Measurements from ENCODE around the gene SLC37A1.

The SLC37A1 gene

DNA sequence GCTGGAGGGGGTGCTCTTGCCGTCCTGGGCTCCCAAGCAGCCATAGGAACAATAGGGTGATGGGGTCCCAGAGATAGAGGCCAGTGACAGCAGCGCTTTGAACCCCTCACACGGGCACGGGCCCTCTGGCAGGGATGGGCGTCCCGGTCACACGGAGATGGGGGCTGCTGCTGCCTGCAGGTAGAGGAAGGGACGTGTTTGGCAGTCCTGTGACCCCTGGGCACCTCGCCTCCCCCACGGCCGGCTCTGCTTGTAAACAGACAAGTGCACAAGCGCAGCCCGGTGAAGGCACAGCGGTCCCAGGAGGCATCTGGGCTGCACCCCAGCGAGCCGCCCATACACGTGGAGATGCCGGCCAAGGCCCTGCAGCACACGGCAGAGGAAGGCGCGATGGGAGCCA lies 103.3 kb downstream of the SLC37A1 start:
- DNase-seq (ENCODE audit: low read depth), result no peak
- H3K4me3 ChIP-seq (ENCODE audit: low read depth, low read length), result no peak overlapping the region

DNA sequence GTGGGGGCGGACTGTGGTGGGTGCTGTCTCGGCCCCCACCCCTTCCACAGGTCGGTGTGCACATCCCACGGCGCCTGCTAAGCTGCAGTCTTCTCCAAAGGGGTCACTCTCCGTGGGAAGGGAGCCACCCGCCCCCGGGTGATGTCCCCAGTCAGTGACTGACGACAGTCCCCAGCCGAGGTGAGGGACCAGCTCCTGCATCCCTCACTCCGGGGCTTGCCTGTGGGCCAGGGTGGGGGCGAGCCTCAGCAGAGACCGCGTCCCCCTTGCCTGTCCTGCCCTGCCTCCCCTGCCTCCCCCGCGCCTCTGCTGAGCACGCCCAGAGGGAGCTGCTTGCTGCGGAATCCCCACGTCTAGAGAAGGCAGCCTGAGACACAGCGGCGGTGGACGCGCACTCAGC lies 103.8 kb downstream of the SLC37A1 start:
- H3K4me3 ChIP-seq (ENCODE audit: low read depth, low read length), result no peak overlapping the region
- TF ChIP-seq, protein P1, sequence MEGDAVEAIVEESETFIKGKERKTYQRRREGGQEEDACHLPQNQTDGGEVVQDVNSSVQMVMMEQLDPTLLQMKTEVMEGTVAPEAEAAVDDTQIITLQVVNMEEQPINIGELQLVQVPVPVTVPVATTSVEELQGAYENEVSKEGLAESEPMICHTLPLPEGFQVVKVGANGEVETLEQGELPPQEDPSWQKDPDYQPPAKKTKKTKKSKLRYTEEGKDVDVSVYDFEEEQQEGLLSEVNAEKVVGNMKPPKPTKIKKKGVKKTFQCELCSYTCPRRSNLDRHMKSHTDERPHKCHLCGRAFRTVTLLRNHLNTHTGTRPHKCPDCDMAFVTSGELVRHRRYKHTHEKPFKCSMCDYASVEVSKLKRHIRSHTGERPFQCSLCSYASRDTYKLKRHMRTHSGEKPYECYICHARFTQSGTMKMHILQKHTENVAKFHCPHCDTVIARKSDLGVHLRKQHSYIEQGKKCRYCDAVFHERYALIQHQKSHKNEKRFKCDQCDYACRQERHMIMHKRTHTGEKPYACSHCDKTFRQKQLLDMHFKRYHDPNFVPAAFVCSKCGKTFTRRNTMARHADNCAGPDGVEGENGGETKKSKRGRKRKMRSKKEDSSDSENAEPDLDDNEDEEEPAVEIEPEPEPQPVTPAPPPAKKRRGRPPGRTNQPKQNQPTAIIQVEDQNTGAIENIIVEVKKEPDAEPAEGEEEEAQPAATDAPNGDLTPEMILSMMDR (IDR thresholded peaks at IDR 0.05; ENCODE audit: insufficient read depth, low read depth, low read length, missing control alignments), result no peak
- DNase-seq (ENCODE audit: low read depth), result no peak

More for the DNA sequence above, 103.3 kb downstream of the SLC37A1 start:
- TF ChIP-seq, protein P1 (IDR thresholded peaks at IDR 0.05; ENCODE audit: insufficient read depth, low read depth, low read length, missing control alignments), result no peak

DNA sequence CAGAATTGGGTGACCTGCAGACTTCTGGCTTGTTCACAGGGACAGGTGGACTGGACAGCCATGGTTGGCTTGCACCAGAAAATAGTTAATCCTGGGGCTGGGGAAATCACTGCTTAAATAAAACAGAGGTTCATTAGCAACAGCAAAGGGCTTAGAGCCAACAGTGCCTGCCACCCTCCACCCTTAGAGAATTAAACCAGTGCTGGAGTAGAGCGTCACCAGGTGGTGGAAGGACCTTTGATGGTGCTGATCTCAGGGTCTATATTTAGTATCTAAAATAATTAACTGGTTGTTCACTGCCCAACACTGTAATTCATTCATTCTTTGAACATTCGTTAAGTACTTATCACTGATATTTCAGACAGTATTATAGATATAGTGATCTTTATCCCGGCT lies 105.1 kb downstream of the SLC37A1 start:
- TF ChIP-seq, protein P1 (IDR thresholded peaks at IDR 0.05; ENCODE audit: insufficient read depth, low read depth, low read length, missing control alignments), result no peak
- no peak for DNase-seq (ENCODE audit: low read depth)
- H3K4me3 ChIP-seq (ENCODE audit: low read depth, low read length), result no peak overlapping the region

DNA sequence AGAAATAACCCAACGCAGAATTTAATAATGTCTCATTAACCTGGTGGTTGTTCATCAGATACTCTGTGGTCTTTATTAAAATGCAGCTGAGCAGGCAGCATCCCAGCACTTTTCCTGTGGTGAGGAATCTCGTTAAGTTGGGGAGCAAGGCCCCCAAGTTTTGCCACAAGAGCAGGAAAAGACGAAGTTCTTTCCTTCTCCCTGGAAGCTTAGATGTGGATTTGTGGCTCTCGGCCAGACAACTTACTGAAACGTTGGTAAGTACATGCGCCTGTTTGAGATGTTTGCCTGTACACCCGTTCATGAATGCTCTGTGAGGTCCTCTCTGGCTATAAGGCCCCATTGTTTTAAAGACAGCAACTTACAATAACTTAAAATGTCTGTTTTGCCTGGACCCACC lies 105.5 kb downstream of the SLC37A1 start:
- DNase-seq (ENCODE audit: low read depth), result no peak
- H3K4me3 ChIP-seq (ENCODE audit: low read depth, low read length), result no peak overlapping the region
- TF ChIP-seq, protein P1 (IDR thresholded peaks at IDR 0.05; ENCODE audit: insufficient read depth, low read depth, low read length, missing control alignments), result no peak

DNA sequence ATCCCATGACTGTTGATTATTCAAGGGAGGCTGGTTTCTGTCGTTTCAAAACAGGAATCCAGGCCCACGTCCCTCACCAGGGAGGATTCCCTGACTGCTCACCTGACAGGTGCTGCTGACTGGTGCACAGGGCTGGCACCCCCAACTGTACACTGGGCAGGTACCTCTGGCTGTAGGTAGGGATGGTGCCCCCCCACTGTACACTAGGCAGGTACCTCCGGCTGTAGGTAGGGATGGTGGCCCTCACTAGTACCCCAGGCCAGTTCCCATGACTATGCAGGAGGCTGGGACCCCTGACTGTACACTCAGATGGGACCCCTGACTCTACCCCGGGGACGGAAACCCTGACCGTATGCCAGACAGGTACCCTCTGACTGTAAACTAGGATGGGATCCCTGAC lies 106.2 kb downstream of the SLC37A1 start:
- TF ChIP-seq, protein P1 (IDR thresholded peaks at IDR 0.05; ENCODE audit: insufficient read depth, low read depth, low read length, missing control alignments), result no peak
- no peak for DNase-seq (ENCODE audit: low read depth)
- no peak overlapping the region for H3K4me3 ChIP-seq (ENCODE audit: low read depth, low read length)

DNA sequence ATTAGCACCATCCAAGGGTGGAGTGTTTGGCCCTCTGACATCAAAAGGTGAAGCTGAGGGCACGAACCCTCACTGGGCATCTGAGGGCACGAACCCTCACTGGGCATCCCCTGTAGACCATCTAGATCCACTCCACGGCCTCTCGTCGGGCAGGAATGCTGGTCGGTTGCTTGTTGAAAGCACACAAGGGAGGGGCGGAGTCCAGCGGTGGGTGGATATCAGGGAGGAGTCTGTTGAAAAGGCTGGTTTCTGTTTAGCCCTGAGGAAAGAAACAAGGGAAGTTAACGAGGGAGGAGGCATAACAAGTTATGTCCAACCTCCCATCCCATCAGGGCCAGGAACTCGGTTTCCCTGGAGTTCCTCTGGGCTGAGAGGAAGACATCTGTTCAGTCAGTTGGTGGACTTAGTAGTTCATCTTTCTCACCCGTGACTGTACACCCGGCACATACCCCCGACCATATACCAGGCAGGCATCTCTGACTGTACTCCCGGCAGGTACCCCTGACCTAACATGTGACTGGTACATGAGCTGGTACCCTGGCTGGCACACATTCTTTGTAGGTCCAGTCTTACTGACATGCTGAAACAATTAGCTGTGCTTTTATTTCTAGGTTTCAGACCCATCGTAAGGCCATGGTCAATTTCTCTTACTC lies 107.6 kb downstream of the SLC37A1 start:
- DNase-seq (ENCODE audit: low read depth), result no peak

More for the DNA sequence above, 107.6 kb downstream of the SLC37A1 start:
- TF ChIP-seq, protein P1 (IDR thresholded peaks at IDR 0.05; ENCODE audit: insufficient read depth, low read depth, low read length, missing control alignments), result no peak
- H3K4me3 ChIP-seq (ENCODE audit: low read depth, low read length), result no peak overlapping the region

All from GM12865 (cell line).